Stimulated activated CD4-positive, alpha-beta T cell treated with anti-CD3 and anti-CD28 coated beads, Interleukin-12 subunit alpha, Interleukin-12 subunit beta, amount 100 ng/mL, for 4 hours (primary cell): Measurements from ENCODE around the gene ARFGAP1.

Source experiments
- DNase-seq: peaks from one replicate; pipeline ENCODE4 v3.0.0-alpha.2; 2020

ARFGAP1 gene

DNA sequence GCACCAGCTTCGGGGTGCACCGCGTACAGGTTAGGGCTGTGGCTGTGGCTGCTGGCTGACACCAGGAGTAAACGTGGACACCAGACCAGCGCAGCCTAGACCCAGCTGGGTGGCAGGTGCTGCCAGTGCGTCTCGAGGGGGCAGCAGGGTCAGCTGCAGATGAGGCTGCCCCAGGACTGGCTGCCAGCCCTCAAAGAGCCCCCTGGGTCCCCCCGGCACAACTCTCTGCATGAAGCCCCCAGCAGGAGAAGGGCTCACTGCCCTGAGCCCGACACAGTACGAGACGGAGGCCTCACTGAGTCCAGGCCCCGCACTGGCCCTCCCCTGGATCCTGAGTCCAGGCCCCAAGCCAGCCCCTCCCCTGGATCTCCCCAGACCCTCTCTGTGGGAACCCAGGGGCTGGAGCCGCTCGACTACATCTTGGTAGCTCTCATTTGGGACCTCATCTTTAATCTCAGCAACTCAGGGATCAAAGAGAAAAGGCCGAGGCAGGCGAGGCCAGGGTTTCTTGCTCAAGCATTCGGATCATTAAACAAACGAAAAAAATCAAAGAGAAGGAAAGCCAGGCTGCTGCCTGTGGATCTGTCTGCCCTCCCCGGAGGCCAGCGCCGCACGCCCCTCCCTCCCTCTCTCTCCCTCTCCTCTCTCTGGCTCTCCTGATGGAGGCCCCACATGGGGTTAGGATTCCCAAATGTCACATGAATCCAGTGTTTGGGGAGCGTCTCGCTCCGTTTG is 11.4 kb upstream of the ARFGAP1 start:
- no peak for DNase-seq

DNA sequence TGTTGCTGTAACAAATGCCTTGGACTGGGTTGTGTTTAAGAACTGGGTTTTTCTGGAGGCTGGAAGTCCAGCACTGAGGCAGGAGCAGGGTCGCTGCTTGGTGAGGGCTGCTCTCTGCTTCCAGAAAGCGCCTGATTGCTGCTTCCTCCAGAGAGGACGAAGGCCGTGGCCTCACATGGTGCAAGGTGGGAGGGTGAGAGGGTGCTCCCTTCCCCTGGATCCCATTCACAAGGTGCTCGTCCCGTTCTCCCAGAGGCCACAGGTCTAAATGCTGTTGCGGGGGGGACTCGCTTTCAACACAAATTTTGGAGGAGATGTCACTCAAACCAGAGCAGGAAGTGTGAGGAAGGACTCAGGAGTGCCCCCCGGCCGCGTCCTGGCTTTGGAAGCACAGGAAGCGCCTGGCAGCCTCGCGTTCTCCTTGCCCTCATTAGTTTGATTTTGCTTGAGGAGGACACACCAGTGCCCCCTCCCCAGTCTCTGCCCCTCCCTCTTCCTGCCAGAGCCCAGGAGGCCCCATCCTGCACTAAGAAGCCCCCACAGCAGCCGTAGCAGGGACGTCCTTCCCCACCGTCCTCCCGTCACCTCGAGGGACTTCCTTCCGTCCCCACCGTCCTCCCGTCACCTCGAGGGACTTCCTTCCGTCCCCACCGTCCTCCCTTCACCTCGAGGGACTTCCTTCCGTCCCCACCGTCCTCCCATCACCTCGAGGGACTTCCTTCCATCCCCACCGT is 10.7 kb upstream of the ARFGAP1 start:
- DNase-seq, result no peak

DNA sequence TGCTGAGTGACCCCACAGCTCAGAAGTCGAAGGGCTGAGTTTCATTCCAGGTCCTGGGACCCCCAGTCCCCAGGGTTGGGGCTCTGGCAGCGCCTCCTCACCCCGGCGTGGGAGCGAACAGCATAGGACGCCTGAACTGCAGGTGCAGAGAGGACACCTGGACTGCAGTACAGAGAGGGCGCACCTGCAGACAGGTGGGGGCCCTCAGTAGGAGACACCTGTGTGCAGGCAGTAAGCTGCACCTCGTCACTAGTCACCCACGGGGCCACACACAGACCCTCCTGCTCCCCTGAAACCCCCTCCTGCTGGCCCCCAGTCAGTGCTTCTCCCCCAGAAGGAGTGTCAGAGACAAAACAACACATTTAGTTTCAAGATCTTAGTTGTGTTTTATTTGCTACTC is 9.8 kb upstream of the ARFGAP1 start:
- no peak for DNase-seq

DNA sequence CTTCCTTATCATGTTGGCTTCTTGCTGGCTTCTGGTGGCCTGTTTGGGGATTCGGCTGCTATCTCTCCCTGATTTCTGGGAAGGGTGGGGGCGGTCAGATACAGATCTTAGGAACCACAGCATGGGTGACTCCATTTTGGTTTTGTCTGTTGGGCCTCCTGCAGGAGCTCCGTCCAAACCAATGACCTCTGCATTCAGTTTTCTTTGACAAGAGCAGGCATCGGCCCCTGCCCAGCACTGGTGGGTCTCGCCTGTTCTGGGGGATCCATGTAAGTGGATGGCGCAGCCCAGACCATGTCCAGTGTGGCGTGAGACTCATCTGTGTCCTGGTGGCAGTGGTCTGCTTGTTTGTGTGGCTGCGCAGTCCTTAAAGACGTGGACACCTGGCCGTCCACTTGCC is 8.6 kb upstream of the ARFGAP1 start:
- no peak for DNase-seq

DNA sequence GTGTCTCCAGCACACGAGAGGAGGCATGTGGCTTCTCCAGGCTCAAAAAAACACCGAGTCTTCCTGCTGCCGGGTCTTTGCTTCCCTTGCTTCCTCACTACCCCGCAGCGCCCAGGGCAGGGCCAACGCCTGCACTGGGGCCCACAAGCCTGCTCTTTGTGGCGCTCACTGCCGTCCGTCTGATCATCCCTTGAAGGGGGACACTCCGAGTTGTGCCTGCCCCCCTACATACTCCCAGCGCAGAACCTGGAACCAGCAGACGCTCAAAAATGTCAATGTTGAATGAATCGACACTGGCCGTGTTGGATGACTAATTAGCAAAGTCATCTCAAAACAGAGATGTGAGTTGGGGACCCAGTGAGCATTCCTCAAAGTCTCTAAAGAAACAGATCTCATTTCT is 8.1 kb upstream of the ARFGAP1 start:
- DNase-seq, result no peak

DNA sequence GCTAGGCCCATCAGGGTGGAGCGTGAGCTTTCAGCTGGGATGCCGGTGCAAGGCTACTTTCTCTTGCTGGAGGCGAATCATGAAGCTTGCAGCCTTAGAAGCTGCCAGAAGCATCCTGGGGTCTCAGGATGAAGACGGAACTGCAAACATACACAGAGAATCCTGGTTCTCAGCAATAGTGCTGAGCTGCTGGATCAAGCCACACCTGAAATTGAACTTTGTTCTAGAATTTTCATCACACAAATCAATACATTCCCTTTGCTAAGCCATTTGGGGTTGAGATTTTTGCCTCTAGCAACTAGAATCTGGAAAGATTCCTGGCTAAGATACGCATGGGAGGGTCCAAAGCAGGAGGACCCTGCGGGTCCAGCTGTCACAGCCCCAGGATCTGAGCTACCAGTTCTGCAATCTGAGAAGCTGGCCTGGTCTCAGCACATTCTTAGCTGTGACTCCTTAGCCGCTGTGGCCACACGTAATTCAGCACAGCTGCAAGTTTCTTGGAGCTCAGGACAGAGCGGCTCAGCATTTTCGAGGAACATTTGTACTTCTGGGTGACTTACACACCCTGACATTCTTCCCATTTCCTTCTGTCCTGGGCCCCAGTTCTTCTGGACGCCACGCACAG is 6.6 kb upstream of the ARFGAP1 start:
- no peak for DNase-seq

DNA sequence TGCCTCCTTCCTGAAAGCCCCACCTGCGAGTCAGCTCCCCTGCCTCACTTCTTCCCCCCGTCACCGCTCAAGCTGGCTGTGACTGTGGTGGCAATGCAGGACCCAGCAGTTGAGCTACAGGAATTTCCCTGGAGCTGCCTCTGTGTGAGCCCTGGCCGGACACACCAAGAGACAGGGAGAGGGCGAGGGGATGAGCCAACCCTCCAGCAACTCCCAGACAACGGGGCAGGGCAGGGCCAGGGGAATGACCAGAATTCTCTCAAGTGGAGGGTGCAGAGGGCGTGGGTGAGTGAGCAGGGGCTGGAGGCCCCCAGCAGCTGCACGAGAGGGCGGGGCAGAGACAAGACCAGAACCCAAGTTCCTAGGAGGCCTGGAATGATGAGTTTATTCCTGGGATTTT is 4.9 kb upstream of the ARFGAP1 start:
- no peak for DNase-seq

DNA sequence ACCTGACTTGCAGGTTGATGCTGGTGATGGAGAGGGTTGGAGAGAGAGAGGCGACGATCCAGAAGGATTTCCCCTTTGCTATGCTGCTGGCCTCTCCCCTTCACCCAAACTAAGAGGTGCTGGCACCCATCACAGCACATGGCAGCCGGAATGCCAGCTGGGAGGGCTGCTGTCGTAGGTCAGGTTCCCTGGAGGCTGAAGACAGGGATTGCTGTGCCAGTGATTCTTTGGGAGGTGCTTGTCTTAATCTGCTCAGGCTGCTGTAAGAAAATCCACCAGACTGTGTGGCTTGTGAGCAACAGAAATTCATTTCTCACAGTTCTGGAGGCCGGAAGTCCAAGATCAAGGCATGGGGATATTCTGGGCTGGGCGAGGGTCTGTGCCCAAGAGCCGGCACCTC is 4.4 kb upstream of the ARFGAP1 start:
- no peak for DNase-seq

DNA sequence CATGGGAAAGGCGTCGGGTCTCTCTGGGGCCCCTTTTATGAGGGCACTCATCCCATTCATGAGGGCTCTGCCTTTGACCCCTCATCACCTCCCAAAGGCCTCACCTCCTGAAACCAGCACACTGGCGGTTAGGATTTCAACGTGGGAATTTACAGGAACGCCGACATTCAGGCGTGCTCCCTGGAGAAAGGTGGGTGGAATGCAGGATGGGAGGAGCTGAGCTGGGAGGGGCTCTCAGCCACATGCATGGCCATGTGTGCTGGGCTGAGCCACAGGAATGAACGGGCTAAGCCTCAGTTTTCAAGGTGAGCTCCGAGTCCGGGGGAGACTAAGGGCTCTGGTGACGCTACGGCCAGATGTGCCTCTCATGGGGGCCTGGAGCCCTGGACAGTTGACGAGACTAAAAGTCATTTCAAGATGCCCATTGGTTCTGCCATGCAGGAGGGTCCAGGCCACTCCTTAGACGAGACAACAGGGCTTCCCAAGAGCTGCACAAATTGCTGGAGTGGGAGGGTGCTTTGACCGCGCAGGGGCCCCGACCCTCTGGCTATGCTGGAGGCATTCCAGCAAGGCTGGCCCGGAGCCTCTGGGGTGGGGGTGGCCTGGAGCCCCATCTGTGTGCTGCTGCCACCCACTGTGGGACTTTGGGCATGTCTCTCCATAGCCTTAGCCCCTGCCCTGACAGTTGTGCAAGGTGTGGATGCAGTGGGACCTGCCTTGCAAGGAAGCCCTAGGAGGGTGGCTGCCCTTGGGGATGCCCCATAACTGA is 3.8 kb upstream of the ARFGAP1 start:
- DNase-seq, result no peak

DNA sequence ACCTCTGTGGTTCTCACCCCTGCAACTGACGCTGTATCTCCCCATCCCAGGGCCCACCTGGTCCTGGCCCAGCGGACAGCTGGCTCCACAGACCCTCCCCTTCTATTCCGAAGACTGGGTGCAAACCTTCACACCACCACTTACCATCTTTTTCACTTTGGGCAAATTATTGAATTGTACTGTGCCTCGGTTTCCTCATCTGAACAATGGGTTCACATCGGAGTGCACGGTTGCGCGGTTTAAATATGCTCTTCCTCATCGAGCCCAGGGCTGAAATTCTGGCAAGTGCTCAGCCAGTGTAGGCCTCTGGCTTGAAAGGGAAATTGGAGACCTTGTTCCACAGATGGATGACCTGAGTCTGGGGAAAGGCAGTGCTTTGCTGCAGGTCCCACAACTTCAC is 2.9 kb upstream of the ARFGAP1 start:
- DNase-seq, result no peak

DNA sequence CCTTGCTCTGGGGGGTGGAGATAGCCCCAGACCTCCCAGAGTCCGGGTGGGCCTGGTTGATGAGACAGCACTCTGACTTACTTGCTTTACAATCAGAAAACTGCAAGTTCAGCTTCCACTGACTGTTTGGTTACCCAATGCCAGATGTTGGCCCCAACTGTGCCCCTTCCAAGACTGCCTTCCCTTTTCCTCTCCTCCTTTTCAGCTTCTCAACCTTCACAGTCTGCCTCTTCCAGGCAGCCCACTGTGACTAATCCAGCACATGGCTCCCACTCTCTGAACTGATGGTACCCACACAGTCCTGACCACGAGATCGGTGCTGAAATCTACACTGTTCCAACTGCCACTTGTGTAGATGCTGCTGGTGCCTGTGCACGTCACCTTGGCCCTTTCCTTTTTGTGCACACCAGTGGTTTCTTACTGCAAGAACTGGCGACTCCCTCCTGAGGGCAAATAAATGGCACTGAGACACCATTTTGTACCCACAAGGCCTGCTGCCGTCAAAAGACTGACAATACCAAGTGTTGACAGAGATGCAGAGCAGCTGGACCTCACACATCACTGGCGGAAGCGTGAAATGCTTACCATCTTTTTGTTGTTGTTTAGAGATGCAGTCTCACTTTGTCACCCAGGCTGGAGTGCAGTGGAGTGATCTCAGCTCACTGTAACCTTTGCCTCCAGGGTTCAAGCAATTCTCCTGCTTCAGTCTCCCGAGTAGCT is 1.8 kb upstream of the ARFGAP1 start:
- no peak for DNase-seq

DNA sequence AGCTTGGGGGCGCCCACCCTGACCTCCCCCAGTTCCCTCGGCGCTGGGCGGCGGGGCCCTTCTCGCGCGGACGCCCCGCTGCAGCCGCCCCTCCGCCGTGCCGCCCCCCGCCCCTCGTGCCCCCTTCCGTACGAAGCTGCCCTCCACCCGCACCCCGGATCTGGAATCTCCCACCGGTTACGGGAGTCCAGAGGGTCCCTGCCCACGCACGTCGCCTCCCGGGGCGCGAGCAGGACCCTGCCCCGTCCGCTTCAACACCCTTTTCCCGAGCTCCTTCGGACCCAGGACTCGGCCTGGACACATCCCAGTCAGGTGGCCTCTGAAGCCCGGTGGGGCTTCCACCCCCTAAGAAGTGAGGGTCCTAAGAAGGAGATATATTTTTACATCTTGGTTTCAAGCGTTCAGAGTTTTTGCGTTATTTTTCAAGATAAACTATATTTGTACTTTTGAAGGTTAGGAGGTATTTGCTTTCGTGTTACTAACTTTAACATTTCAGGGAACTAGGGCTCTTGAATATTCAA is 506 bp downstream of the ARFGAP1 start:
- no peak for DNase-seq

DNA sequence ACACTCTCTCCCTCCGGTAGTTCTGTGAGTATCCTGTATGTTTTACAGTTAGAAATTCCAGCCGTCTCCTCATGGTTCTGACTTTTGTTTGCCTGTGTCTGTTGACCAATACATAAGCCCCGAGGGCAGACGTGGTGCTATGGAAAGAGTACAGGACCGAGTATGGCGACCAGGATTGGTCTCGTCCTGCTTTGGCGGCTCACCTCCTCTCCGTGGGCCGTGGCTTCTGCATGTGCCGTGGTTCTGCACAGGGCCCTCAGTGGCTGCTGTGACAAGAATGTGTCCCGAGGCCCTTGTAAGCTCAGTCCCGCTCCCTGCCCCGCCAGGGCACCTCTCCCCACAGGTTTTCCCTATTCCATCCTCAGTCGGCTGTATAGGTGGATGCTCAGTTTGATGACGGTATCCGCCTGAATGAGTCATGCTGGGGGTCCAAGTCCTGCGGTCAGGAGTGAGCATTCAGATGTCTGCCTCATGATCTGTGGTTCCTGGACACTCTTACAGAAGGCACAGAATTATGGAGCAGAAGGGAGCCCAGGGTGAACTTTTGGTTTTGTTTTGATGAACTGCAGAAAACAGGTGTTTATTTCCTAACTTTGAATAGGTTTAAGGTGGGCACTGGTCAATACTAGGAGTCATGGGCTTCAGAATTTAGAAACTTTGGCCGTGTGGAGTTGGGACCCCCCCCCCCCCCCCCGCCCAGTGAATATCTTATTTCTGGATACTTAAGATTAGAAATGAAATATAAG is 1.2 kb downstream of the ARFGAP1 start:
- no peak for DNase-seq

DNA sequence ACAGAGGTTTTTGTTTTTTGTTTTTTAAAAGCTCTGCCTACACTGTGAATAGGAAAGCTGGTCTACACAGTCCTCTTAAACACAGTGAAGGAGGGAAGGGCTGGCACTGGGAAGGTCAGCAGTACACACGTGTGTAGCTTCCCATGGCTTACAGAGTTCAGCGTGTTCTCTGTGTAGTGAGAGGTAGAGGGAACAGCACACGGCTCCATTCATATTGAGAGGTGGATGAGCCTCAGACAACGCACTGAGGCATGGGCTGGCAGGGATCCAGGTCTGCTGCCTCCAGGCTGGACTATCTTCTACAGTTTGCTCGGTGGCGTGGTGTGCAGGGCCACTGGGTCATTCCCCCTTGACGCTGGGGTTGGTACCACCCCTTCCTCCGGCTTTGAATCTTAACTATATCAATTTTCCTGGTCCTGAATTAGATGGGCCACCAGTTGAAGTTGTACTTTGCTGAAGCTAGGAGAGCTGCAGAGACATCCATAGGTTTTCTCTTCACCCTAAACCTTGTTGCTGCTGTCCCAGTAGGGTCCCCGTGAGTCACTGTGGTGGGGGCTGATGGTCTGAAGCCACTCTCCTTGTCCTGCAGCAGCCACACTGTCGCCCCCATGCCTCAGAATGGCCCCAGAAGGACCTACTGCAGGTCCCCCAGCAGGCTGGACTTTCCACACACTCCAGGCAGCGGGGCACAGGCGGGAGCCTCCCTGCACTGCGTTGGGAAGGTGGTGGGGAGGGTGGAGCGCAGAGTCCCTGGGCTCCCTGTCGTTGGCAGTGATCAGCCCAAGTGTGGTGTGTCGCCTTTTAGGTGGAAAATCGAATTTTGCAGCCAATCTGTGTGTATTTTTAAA is 2.0 kb downstream of the ARFGAP1 start:
- no peak for DNase-seq

DNA sequence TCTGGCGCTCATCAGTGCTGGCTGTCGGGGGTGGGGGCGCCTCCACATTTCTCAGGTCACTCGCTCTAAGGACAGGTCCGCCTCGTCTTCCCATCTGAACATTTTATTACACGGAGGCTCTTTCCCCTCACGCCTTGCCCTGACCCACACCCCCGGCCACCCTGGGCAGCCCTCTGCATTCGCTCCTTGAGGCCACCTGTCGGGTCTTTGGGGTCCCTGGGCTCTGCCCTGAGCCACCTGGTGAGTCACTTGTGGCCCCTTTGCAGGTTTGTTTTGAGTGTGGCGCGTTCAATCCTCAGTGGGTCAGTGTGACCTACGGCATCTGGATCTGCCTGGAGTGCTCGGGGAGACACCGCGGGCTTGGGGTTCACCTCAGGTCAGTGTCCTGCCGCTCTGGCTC is 3.2 kb downstream of the ARFGAP1 start:
- no peak for DNase-seq

DNA sequence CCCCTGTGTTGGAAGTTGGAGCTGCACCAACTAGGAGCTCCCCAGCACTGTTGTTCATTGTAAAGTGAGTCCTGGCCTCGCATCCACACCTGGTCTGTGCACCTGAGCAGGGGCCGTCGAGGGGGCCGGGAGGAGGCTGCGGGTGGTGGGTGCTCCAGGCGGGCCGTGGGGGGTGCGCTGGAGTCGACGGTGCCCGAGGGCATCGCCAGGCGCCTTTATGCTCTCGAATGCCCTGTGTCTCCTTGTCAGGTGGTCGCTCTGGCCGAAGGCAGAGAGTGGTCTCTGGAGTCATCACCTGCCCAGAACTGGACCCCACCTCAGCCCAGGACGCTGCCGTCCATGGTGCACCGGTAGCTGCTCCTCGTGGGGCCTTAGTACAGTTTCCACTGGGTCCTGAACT is 4.3 kb downstream of the ARFGAP1 start:
- no peak for DNase-seq

DNA sequence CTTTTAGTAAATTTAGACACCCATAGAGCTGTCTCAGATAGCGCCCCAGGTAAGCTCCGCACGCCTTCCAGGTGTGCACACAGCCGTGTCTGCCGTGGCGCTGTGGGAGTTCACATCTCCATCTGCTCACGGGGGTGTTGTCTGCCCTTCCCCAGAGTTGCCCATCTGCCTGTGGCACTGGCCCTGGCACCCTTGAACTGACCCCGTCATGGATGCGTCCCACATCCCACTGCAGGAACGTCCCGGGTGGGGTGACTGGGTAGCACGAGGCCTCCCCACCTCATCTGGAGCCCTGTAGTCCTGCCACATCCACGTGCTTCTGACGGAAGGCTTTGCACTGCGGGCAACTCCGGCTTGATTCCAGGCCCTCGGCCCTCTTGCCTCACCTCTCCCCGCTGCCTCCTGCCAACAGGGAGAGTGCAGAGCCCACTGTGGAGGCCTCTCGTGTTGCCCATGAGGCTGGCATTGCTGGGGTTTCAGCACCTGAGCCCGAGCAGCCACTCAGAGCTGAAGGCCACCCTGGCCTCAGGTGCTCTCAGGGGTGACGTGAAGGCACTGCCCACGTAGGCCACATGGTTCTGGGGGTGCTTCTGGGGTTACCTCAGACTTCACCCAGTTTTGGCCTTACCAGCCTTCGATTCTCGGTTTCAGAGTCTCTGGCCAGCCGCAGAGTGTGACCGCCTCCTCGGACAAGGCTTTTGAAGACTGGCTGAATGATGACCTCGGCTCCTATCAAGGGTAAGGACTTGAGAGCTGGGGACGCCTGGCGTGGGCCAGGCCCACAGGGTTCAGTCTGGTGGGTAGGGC is 5.1 kb downstream of the ARFGAP1 start:
- no peak for DNase-seq

DNA sequence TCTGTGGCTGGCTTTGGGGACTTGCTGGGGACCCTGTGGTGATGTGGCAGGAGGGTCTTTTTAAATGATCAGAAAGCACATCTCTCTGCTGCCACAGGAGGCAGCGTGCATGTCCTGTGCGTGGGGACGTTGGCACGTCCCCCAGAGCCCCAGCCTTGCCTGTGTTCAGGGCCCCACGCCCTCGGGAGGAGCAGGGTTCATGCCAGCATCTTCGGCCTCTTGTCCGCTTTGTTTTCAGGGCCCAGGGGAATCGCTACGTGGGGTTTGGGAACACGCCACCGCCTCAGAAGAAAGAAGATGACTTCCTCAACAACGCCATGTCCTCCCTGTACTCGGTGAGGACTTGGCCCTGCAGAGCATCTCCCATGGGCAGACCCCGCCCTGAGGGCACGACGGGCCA is 6.0 kb downstream of the ARFGAP1 start:
- DNase-seq, result no peak

DNA sequence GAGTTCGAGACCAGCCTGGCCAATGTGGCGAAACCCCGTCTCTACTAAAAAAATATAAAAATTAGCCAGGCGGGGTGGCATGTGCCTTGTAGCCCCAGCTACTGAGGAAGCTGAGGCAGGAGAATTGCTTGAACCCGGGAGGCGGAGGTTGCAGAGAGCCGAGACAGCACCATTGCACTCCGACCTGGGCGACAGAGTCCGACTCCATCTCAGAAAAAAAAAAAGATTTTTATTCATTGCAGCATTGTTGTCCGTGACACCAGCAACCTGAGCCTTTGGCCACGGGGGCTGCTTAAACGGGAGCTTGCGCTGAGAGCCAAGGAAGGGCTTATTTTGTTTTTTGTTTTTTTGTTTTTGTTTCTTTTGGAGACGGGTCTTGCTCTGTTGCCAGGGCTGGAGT is 7.3 kb downstream of the ARFGAP1 start:
- no peak for DNase-seq

DNA sequence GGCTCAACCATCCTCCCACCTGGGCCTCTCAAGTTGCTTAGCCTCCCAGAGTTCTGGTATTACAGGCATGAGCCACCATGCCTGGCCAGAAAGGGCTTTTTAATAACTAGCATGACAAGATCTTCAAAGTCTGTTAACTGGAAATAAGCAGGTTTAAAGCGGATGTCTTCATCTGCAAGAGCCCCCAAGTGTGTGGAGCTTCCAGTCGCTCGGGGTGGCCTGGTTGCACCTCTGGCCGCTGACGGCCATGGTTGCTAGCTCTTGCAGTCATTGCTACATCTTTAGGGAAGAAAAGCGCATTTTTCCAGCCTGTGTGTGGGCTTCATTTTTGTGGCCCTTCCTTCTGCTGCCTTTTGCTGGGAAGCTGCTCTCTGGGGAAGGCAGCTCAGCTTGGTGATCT is 7.8 kb downstream of the ARFGAP1 start:
- no peak for DNase-seq
